ENCODE measurements around the gene TM4SF18. TPM values are rescaled to one million over a fixed set of nuclear protein-coding genes. Genes with fewer than 3 reads are reported as not detected.

Gene TM4SF18
- total RNA-seq, 1 experiment from 2014 or later = 9.8 TPM

DNA sequence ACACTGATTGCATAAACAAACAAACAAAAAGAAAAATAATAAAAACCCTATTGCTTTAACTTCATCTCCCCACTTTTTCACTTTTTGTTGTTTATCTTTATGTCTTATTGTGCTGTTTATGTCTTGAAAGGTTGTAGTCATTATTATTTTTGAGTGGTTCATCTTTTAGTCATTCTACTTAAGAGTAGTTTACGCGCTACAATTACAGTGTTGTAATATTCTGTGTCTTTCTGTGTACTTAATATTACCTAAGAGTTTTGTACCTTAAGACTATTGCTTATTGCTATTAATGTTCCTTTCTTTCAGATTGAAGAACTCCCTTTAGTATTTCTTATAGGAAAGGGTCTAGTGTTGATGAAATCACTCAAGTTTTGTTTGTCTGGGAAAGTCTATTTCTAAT lies 28.1 kb downstream of the TM4SF18 start:
- Histone ChIP-seq H4K8ac (replicated peaks; ENCODE audit: insufficient read length, low read depth, low read length) (no peak overlapping the region), H3K23me2 (ENCODE audit: insufficient read length, low read depth, low read length, poor library complexity, severe bottlenecking) (no peaks in the 10 kb centered on the region), H3K56ac (ENCODE audit: insufficient read length, low read depth, low read length) (no peak overlapping the region), H3K14ac (ENCODE audit: insufficient read depth, low read length) (no peak overlapping the region), H2BK5ac (ENCODE audit: insufficient read length, low read length) (no peak overlapping the region), H3K27me3 (ENCODE audit: insufficient read depth, low read length) (no peaks in the 10 kb centered on the region), H3K18ac (ENCODE audit: insufficient read length, low read depth, low read length) (no peak overlapping the region), H4K5ac (ENCODE audit: insufficient read length, low read depth, low read length) (no peak overlapping the region), H3T11ph (ENCODE audit: low read length) (no peak overlapping the region), H3K4me2 (ENCODE audit: insufficient read depth, insufficient read length, low read length) (no peak overlapping the region), H2BK20ac (ENCODE audit: low read depth, low read length, poor library complexity, severe bottlenecking) (no peak overlapping the region), H3K9ac (ENCODE audit: extremely low read depth, insufficient read length, low read length) (no peak overlapping the region), H3K4me1 (ENCODE audit: insufficient read depth, low read length) (no peaks in the 10 kb centered on the region), H2BK12ac (ENCODE audit: insufficient read length, low read depth, low read length) (no peak overlapping the region), H2BK120ac (ENCODE audit: low read depth, low read length, poor library complexity, severe bottlenecking) (no peak overlapping the region), H3K4ac (ENCODE audit: low read depth, low read length) (no peak overlapping the region), H4K91ac (ENCODE audit: insufficient read length, low read depth, low read length) (no peak overlapping the region), H3K27ac (ENCODE audit: insufficient read length, low read depth, low read length) (no peak overlapping the region), H3K79me1 (ENCODE audit: insufficient read depth, low read depth, low read length, poor library complexity, severe bottlenecking) (no peaks in the 10 kb centered on the region), H3K23ac (ENCODE audit: insufficient read length, low read depth, low read length) (no peak overlapping the region), H3K9me3 (ENCODE audit: control insufficient read depth, low read depth, low read length) (no peaks in the 10 kb centered on the region), H2AK5ac (ENCODE audit: insufficient read length, low read length) (no peak overlapping the region), H3K79me2 (ENCODE audit: insufficient read depth, low read length) (no peaks in the 10 kb centered on the region), H2BK15ac (ENCODE audit: low read depth, low read length) (no peak overlapping the region), H4K20me1 (ENCODE audit: control insufficient read depth, insufficient read depth, insufficient read length) (no peaks in the 10 kb centered on the region), H2AFZ (ENCODE audit: low read length) (no peak overlapping the region)
- no peak for TF ChIP-seq CTCF (conservative IDR thresholded peaks at IDR 0.05)
- peaks cover 0 to 2% (median 0%) of the 10 kb centered on the region in 3 experiments; a peak in 1 of 7 replicates for H3K36me3 Mint-ChIP-seq (ENCODE audit: insufficient read depth in 1 of 3, low read depth in 3 of 3)
- no peak overlapping the region for H3K27ac Mint-ChIP-seq
- WGBS (ENCODE audit: extremely low coverage, insufficient read length, low lambda C conversion rate) = no CpG with 5 or more reads among the region's 2 CpGs
- H3K27me3 Mint-ChIP-seq (ENCODE audit: low read depth) = no peaks in the 10 kb centered on the region; the same call in 1 of the 2 replicates
- DNase-seq = no peak
- H3K4me1 Mint-ChIP-seq = peaks cover 2 to 4% of the 10 kb centered on the region in 2 experiments; a peak in 3 of 4 replicates
- H3K9me3 Mint-ChIP-seq = peaks cover 0 to 2% of the 10 kb centered on the region in 2 experiments; a peak in 1 of 5 replicates
- H3K4me3 Mint-ChIP-seq = no peak overlapping the region

Data from H9 (cell line).